DLD1 (cell line): Measurements from ENCODE around the gene ZBTB11.
"Not testable (repeated sequence)": the region's sequence is repeated elsewhere in the genome, so short reads cannot be mapped to it uniquely, and the experiment has no call there.

Source experiments
- in situ Hi-C: cut with HindIII; loops from 2 replicates; pipeline ENCODE4 v1.10.0; 2017; ENCODE audit warnings: low sequenced_read_pairs

Gene ZBTB11

DNA sequence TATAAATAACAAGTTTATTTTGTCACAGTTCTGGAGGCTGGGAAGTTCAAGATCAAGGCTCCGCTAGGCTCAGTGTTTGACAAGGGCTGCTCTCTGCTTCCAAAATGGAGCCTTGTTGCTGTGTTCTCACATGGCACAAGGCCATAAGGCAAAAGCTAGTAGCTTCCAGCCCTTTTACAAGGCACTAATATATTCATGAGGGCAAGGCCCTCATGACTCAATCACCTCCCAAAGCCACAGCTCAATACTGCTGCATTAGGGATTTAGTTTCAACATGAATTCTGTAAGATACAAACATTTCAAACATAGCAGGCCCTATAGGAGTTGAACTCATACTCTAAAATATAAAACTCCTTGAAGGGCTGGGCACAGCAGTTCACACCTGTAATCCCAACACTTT, 30.2 kb downstream of the ZBTB11 start:
- in situ Hi-C loops = no loop called here

DNA sequence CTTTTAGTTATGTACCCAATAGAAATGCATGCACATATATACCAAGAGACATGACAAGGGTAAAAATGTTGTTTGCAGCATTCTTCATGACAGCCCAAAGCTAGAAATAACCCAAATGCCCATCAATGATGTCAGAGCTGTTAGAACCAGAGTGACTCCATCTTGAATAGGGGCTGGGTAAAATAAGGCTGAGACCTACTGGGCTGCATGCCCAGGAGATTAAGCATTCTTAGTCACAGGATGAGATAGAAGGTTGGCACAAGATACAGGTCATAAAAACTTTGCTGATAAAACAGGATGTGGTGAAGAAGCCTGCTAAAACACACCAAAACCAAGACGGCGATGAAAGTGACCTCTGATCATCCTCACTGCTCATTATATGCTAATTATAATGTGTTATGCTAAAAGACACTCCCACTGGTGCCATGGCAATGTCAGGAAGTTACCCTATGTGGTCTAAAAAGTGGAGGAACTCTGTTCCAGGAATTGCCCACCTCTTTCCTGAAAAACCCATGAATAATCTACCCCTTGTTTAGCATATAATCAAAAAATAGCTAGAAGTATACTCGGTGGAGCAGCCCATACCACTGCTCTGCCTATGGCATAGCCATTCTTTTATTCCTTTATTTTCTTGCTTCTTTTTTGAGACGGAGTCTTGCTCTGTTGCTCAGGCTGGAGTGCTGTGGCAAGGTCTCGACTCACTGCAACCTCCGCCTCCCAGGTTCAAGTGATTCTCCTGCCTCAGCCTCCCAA, 32.9 kb downstream of the ZBTB11 start:
- in situ Hi-C loops = no loop called here

GRCh38 chr3:101643009-101643844, 33.7 kb downstream of the ZBTB11 start:
- in situ Hi-C loops = no loop called here

- in situ Hi-C loops = no loop called here
Measured at GRCh38 chr3:101642441-101642840, 34.5 kb downstream of the ZBTB11 start.

GRCh38 chr3:101641397-101642115, 35.4 kb downstream of the ZBTB11 start:
- in situ Hi-C loops = not testable (repeated sequence)

GRCh38 chr3:101640256-101640655, 36.7 kb downstream of the ZBTB11 start:
- in situ Hi-C loops = no loop called here

DNA sequence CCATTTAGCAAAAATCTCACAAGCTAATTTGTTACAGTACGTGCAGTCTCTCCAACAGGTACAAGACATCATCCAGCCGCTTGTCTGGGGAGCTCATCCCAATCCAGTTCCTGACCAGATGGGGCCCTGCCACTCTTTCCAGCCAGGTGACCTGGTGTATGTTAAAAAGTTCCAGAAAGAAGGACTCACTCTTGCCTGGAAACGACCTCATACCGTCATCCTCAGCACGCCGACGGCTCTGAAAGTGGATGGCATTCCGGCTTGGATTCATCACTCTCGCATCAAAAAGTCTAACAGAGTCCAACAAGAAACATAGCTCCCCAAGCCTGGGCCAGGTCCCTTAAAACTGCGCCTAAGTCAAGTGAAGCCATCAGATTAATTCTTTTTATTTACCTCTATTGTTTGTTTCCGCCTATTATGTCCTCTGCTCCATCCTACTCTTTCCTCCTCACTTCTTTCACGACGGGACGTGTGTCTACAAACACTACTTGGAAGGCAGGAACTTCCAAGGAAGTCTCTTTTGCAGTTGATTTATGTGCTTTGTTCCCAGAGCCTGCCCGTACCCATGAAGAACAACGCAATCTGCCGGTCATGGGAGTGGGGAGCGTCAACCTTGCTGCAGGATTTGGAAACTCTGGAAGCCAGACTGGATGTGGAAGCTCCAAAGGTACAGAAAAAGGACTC, 37.5 kb downstream of the ZBTB11 start:
- in situ Hi-C loops = no loop called here

DNA sequence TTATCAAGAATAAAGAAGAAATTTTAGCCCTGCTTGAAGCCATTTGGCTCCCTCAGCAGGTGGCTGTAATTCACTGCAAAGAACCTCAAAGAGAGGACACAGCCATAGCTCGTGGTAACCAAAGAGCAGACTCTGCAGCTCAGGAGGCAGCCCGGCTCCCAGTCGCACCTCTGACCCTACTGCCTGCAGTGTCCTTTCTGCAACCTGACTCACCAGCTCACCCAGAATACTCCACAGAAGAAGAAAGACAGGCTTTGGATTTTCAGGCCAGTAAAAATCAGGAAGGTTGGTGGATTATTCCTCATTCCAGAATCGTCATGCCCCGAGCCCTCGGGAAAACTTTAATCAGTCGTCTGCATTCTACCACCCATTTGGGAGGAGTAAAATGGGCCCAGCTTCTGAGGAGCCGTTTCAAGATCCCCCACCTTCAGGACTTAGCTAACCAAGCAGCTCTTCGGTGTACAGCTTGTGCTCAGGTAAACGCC, 38.6 kb downstream of the ZBTB11 start:
- in situ Hi-C loops = no loop called here

- in situ Hi-C loops = no loop called here
Measured at GRCh38 chr3:101637451-101637850, 39.5 kb downstream of the ZBTB11 start.

- in situ Hi-C loops = no loop called here
Measured at GRCh38 chr3:101635954-101636798, 40.8 kb downstream of the ZBTB11 start.

DNA sequence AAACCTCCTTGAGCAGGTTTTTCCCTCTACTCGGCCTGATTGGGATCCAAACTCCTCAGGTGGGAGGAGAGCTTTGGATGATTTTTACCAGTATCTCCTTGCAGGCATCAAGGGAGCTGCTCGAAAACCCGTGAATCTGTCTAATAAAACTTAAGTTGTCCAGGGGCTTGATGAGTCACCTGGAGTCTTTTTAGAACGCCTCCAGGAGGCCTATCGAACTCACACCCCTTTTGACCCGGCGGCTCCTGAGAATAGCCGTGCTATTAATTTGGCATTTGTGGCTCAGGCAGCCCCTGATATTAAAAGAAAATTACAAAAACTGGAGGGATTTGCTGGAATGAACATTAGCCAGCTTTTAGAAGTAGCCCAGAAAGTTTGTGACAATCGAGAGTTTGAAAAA, 41.6 kb downstream of the ZBTB11 start:
- in situ Hi-C loops = no loop called here

DNA sequence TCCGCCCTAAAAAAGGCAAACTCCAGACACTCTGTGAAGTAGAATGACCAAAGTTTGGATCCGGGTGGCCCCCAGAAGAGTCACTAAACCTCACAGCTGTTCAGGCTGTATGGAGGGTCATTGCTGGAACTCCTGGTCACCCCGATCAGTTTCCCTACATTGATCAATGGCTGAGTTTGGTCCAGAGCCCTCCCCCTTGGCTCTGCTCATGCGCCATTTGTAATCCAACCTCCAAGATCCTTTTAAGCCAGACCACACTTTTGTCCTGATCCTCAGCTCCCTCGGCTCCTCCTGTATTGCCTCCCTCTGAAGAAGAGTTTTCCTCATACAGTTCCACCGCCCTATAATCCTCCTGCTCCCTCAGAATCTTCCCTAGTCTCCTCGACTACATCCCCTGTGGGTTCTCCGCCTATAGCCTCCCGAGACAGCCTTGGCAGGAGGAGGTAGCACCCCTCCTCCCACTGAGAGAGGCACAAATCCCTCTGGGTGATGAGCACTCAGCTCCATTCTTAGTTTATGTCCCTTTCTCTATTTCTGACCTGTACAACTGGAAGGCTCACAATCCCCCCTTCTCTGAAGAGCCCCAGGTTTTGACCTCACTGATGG, 42.2 kb downstream of the ZBTB11 start:
- in situ Hi-C loops = no loop called here

DNA sequence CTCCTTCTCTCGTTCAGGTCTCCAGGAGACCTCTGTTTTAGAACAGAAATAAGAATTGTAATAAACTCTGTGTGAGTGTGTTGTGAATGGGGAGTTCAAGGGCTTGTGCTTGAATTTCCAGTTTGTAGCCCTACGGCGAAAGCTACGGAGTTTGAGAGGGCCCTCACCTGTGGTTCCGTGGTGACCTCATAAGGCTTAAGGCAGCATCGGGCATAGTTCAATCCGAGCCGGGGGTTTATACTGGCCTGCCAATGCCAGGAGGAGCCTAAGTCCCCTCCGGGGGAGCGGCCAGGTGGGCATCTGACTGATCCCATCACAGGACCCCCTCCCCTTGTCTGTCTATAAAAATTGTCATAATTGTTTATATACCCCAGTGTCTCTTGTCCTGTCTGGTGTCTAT, 43.7 kb downstream of the ZBTB11 start:
- in situ Hi-C loops = no loop called here

DNA sequence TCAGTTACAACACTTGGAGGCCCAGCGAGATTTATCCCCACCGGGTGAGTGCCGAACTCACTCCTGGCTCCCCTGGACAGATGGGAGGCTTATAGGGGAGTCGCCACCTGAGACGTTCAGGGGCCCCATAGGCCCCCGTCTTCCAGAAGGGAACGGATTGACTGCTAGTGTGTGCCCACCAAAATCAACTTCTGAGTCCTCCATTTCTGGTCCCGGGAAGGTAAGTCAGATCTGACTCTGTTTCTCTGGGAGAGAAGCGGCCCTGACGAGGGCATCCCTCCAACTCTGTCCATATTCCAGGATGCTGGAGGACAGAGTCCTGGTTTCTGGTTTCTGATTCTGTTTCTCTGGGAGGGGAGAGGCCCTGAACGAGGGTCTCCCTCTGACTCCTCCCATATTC, 44.3 kb downstream of the ZBTB11 start:
- in situ Hi-C loops = no loop called here

GRCh38 chr3:101631959-101632358, 45.0 kb downstream of the ZBTB11 start:
- in situ Hi-C loops = not testable (repeated sequence)

DNA sequence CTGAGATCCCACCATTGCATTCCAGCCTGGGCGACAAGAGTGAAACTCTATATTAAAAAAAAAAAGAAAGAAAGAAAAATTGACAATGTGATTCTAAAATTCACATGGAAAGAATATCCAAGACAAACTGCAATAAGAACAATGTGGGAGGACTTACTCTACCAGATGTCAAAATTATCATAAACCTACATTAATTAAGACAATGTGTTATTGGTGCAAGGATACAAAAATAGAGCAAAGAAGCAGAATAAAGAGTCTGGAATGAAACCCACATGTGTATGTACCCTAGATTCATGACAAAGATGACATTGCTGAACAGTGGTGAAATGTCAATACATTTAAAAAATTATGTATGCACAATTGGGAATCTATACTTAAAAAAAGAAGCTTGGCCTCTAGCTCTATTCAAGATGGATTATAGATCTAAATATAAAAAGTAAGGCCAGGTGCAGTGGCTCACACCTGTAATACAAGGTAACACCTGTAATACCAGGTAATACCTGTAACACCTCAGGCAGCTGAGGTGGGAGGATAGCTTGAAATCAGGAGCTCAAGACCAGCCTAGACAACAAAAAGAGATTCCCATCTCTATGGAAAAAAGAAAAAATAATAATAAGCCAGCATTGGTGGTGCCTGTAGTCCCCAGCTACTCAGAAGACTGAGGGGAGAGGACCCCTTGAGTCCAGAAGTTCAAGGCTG, 45.7 kb downstream of the ZBTB11 start:
- in situ Hi-C loops = no loop called here

DNA sequence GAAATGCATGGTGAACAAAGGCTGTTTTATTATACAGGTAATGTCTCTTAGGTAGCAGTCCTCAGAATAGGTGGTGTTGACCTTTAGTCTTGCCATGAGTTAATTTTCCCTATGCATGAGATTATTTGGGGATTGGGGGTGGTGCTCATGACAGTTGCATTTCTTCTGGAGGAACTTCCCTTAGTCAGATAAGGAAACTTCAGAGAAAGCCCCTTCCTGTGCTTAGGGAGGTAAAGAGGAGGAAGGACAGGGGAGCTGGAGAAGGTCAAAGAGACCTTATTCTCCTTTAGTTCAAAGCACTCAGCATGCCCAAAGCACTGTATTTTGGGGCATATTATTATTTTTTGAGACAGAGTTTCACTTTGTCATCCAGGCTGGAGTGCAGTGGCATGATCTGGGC, 47.7 kb downstream of the ZBTB11 start:
- in situ Hi-C loops = no loop called here

- in situ Hi-C loops = no loop called here
Measured at GRCh38 chr3:101625879-101626278, 51.1 kb downstream of the ZBTB11 start.

- in situ Hi-C loops = no loop called here
Measured at GRCh38 chr3:101624857-101625256, 52.1 kb downstream of the ZBTB11 start.
